Measurements from ENCODE around the gene SLC49A4.

The SLC49A4 gene

DNA sequence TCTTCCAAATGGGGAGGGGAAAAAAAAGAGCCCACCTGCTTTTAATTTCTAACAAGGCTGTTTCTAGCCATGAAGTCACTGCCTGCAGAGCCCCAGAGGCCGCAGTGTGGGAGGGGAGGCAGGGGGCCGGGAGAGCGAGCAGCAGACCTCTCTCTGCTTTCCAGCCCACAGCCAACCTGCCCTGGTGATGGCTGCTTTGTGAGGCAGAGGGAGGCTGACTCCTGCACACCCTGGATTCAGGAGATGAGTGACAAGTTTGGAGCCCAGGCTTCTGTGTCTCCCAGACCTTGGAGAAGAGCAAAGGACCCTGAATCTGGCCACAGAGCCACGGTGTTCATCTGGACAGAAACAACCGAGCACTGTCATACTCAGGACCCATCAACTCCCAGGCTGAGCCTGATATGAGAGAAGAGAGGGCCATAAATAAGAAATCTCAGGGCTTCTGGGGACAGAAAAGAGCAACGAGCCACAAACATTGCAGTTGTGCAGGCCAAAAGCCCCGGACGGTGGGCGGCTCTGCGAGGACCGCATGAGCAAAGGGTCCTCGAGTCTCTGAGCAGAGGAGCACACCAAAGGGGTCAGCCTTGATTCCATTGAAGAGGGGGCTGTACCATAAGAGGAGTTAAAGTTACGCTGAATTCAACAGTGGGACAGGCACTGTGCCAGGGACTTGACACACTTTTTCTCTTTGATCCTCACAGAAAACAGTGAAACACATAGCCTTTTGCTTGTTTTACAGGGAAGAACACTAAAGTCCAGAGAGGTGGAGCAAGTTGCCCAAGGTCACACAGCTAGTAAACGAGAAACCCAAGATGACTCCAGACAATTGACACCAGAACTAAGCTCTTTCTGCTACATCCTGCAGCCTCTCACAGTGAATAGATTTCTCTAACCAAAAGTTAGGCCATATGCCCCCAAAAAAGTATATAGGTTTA, 135.5 kb downstream of the SLC49A4 start:
- DNase-seq, result no peak

Data from stimulated activated CD4-positive, alpha-beta T cell treated with anti-CD3 and anti-CD28 coated beads, Interleukin-4, amount 100 ng/mL, for 4 hours (primary cell).